Right lobe of liver (tissue), 6 donors: ENCODE measurements around the gene SEH1L. TPM values are rescaled to one million over a fixed set of nuclear protein-coding genes. Genes with fewer than 3 reads are reported as not detected.
A peak's percentile ranks its signal among the peaks of the same experiment; 100 is the strongest.

Source experiments
- ATAC-seq, 4 donors: fragments of 200-7000 bp; cut with Tn5 transposase; one replicate each; pipeline ENCODE4 v1.9.1; 2020; ENCODE audit warnings: mild to moderate bottlenecking in 4 of 4, moderate library complexity in 4 of 4
- DNase-seq, 3 donors: peaks; one replicate each; pipeline ENCODE4 v3.0.0-alpha.2; 2020
- H3K27ac ChIP-seq, 3 donors: fragments of 200-600 bp; one replicate each; pipeline ENCODE4 v1.8.0; 2022
- H3K27me3 ChIP-seq, 2 donors: fragments of 200-600 bp; one replicate each; pipeline ENCODE4 v1.8.0; 2022
- H3K36me3 ChIP-seq, 4 donors: fragments of 200-600 bp; sonication (generic) in 1 of 4; one replicate each; pipeline versions ENCODE4 v1.5.1 to v1.8.0; 2017 to 2022; ENCODE audit warnings: control low read depth in 1 of 4
- H3K4me1 ChIP-seq, 4 donors: fragments of 200-600 bp; sonication (generic) in 1 of 4; one replicate each; pipeline versions ENCODE4 v1.5.1 to v1.8.0; 2017 to 2022; ENCODE audit warnings: control low read depth in 1 of 4
- H3K4me3 ChIP-seq, 3 donors: fragments of 200-600 bp; one replicate each; pipeline ENCODE4 v1.8.0; 2022
- H3K9me3 ChIP-seq, 4 donors: fragments of 200-600 bp; sonication (generic) in 1 of 4; one replicate each; pipeline versions ENCODE4 v1.5.1 to v1.8.0; 2017 to 2022; ENCODE audit warnings: control low read depth in 1 of 4
- CTCF ChIP-seq, 4 donors: fragments of 200-600 bp in 3 of 4; fragments of 450-650 bp in 1 of 4; IDR thresholded peaks; one replicate each; pipeline versions ENCODE4 v1.5.1 to v1.8.0; 2016 to 2022; ENCODE audit warnings: antibody characterized with exemption in 4 of 4, mild to moderate bottlenecking in 2 of 4
- POLR2A ChIP-seq: fragments of 450-650 bp; IDR thresholded peaks from one replicate; pipeline ENCODE4 v1.6.1; 2017; ENCODE audit warnings: antibody characterized with exemption, mild to moderate bottlenecking
- WGBS: methylation state at CpG from one replicate; pipeline ENCODE4 v1.1.6; 2018; ENCODE audit warnings: low coverage, low lambda C conversion rate; ENCODE audit not compliant: insufficient coverage; ENCODE audit errors: missing lambda C conversion rate; 5-methylcytosine and 5-hydroxymethylcytosine counted together
- intact Hi-C, 2 donors: fragments of 100-400 bp; cut with DNase I; formaldehyde crosslinking; loops; one replicate each; pipeline versions ENCODE4 v1.11.2 to v1.14.1; 2022
- total RNA-seq, 6 experiments: library from RNA; depleted of rRNA in 2 of 6; stranded (reverse); fragments of >200 nt in 2 of 6; fragmentation: NEBNext Ultra II Directional in 3 of 6; extraction: Animal tissue kit (Norgen Biotek cat#: 25700) in 3 of 6; gene quantifications; one replicate each; pipeline versions ENCODE4 v1.1.0 to v1.2.4, GENCODE V29; 2016 to 2023
- donor health status: DM: no; HTN: yes; CAD: no.
- donor health status: DM: no; HTN: no; CAD: no.
- donor health status: DM: no; HTN: no; CAD: no.
- donor health status: DM: no; HTN: yes; CAD: no.
- donor health status: DM: no; HTN: yes; CAD: no.

SEH1L gene
- total RNA-seq, 6 experiments from 2014 or later: 14.6 to 30.3 (median 20.9) TPM

GRCh38 chr18:12928206-12928605 lies 19.6 kb upstream of the SEH1L start:
- no peak overlapping the region for H3K27ac ChIP-seq
- TF ChIP-seq POLR2A: no peak
- no peak for TF ChIP-seq CTCF (IDR thresholded peaks at IDR 0.05)
- no peak for DNase-seq
- no peaks in the 10 kb centered on the region for H3K27me3 ChIP-seq
- H3K36me3 ChIP-seq: no peaks in the 10 kb centered on the region
- intact Hi-C loops: no loop called here
- no peaks in the 10 kb centered on the region for H3K9me3 ChIP-seq
- ATAC-seq: no peak
- WGBS: 60% methylated on average over 3 of the region's 4 CpGs
- no peaks in the 10 kb centered on the region for H3K4me1 ChIP-seq
- no peak overlapping the region for H3K4me3 ChIP-seq

- 84% methylated on average over 5 of the region's 5 CpGs for WGBS
- Histone ChIP-seq H3K4me3 (no peak overlapping the region), H3K9me3 (no peaks in the 10 kb centered on the region), H3K27ac (no peak overlapping the region), H3K36me3 (no peaks in the 10 kb centered on the region), H3K4me1 (no peaks in the 10 kb centered on the region), H3K27me3 (no peaks in the 10 kb centered on the region)
- ATAC-seq (no peak), DNase-seq (no peak)
- TF ChIP-seq POLR2A: no peak
- intact Hi-C loops: no loop called here
These were observed 19.2 kb upstream of the SEH1L start for GRCh38 chr18:12928641-12929040.

- Histone ChIP-seq H3K9me3 (no peaks in the 10 kb centered on the region), H3K4me3 (no peak overlapping the region), H3K36me3 (no peaks in the 10 kb centered on the region), H3K27ac (no peak overlapping the region), H3K27me3 (no peaks in the 10 kb centered on the region), H3K4me1 (no peaks in the 10 kb centered on the region)
- intact Hi-C loops: loop anchor here (5.0 to 10.0 kb wide), 3 partner anchors 182 to 202 kb away; no protein-coding TSS in a partner anchor
- no peak for DNase-seq
- TF ChIP-seq POLR2A (no peak), CTCF (IDR thresholded peaks at IDR 0.05) (no peak)
- no peak for ATAC-seq
- WGBS: 75% methylated on average over 3 of the region's 5 CpGs
These were observed 18.2 kb upstream of the SEH1L start for GRCh38 chr18:12929477-12930083.

GRCh38 chr18:12930376-12930775 lies 17.4 kb upstream of the SEH1L start:
- TF ChIP-seq POLR2A (no peak), CTCF (IDR thresholded peaks at IDR 0.05) (no peak)
- Histone ChIP-seq H3K4me3 (no peak overlapping the region), H3K36me3 (no peaks in the 10 kb centered on the region), H3K4me1 (no peaks in the 10 kb centered on the region), H3K27ac (no peak overlapping the region), H3K9me3 (no peaks in the 10 kb centered on the region), H3K27me3 (no peaks in the 10 kb centered on the region)
- no peak for DNase-seq
- no peak for ATAC-seq
- intact Hi-C loops: loop anchor here (5.0 to 10.0 kb wide), 3 partner anchors 183 to 203 kb away; no protein-coding TSS in a partner anchor
- 79% methylated on average over 2 of the region's 3 CpGs for WGBS

GRCh38 chr18:12930908-12931307 lies 16.9 kb upstream of the SEH1L start:
- DNase-seq: peak in 1 of 3 donors; percentile 19
- H3K27me3 ChIP-seq: no peaks in the 10 kb centered on the region
- TF ChIP-seq CTCF (IDR thresholded peaks at IDR 0.05): no peak
- TF ChIP-seq POLR2A: no peak
- no peak overlapping the region for H3K27ac ChIP-seq
- no peaks in the 10 kb centered on the region for H3K36me3 ChIP-seq
- H3K4me1 ChIP-seq: no peaks in the 10 kb centered on the region
- intact Hi-C loops: loop anchor here (5.0 to 10.0 kb wide), 3 partner anchors 184 to 204 kb away; no protein-coding TSS in a partner anchor
- no peaks in the 10 kb centered on the region for H3K9me3 ChIP-seq
- H3K4me3 ChIP-seq: no peak overlapping the region
- no peak for ATAC-seq
- WGBS: 72% methylated on average over 3 of the region's 3 CpGs
